ENCODE measurements around the gene PCSK9. TPM values are rescaled to one million over a fixed set of nuclear protein-coding genes. Genes with fewer than 3 reads are reported as not detected.

PCSK9 gene
- total RNA-seq, 4 donors from 2014 or later = 3.5 to 18.4 (median 8.5) TPM

GRCh38 chr1:55002686-55003085 is 36.7 kb upstream of the PCSK9 start:
- H3K27me3 ChIP-seq = no peaks in the 10 kb centered on the region
- no peaks in the 10 kb centered on the region for H3K36me3 ChIP-seq
- DNase-seq = no peak
- H3K9me3 ChIP-seq = no peaks in the 10 kb centered on the region
- no peak overlapping the region for H3K4me3 ChIP-seq
- TF ChIP-seq POLR2A (IDR thresholded peaks at IDR 0.05) (no peak), CTCF (IDR thresholded peaks at IDR 0.05) (no peak)
- H3K27ac ChIP-seq = no peak overlapping the region
- H3K4me1 ChIP-seq = no peaks in the 10 kb centered on the region

GRCh38 chr1:55005351-55006140 is 33.8 kb upstream of the PCSK9 start:
- no peaks in the 10 kb centered on the region for H3K27me3 ChIP-seq
- H3K36me3 ChIP-seq = no peaks in the 10 kb centered on the region
- no peak for DNase-seq
- no peak for TF ChIP-seq CTCF (IDR thresholded peaks at IDR 0.05)
- no peak for TF ChIP-seq POLR2A (IDR thresholded peaks at IDR 0.05)
- no peaks in the 10 kb centered on the region for H3K4me1 ChIP-seq
- no peaks in the 10 kb centered on the region for H3K9me3 ChIP-seq
- H3K4me3 ChIP-seq = no peak overlapping the region
- no peak overlapping the region for H3K27ac ChIP-seq

GRCh38 chr1:55006931-55007330 is 32.4 kb upstream of the PCSK9 start:
- TF ChIP-seq CTCF (IDR thresholded peaks at IDR 0.05) (no peak), POLR2A (IDR thresholded peaks at IDR 0.05) (no peak)

GRCh38 chr1:55007625-55008024 is 31.7 kb upstream of the PCSK9 start:
- peak in 1 of 3 donors; percentile 37 for DNase-seq
- no peak for TF ChIP-seq CTCF (IDR thresholded peaks at IDR 0.05)
- no peak for TF ChIP-seq POLR2A (IDR thresholded peaks at IDR 0.05)
- no peak overlapping the region for H3K4me3 ChIP-seq
- no peaks in the 10 kb centered on the region for H3K4me1 ChIP-seq
- H3K27ac ChIP-seq = no peak overlapping the region
- no peaks in the 10 kb centered on the region for H3K27me3 ChIP-seq
- H3K9me3 ChIP-seq = no peaks in the 10 kb centered on the region
- no peaks in the 10 kb centered on the region for H3K36me3 ChIP-seq

More at GRCh38 chr1:55006931-55007330, 32.4 kb upstream of the PCSK9 start:
- no peaks in the 10 kb centered on the region for H3K4me1 ChIP-seq
- H3K36me3 ChIP-seq = no peaks in the 10 kb centered on the region
- peak in 1 of 3 donors; percentile 11 for DNase-seq
- no peaks in the 10 kb centered on the region for H3K9me3 ChIP-seq
- H3K4me3 ChIP-seq = no peak overlapping the region
- H3K27ac ChIP-seq = no peak overlapping the region
- no peaks in the 10 kb centered on the region for H3K27me3 ChIP-seq

GRCh38 chr1:55010194-55010886 is 29.0 kb upstream of the PCSK9 start:
- TF ChIP-seq POLR2A (IDR thresholded peaks at IDR 0.05) (no peak), CTCF (IDR thresholded peaks at IDR 0.05) (no peak)
- no peak overlapping the region for H3K27ac ChIP-seq

More at GRCh38 chr1:55010194-55010886, 29.0 kb upstream of the PCSK9 start:
- Histone ChIP-seq H3K36me3 (no peaks in the 10 kb centered on the region), H3K4me1 (no peaks in the 10 kb centered on the region), H3K9me3 (no peaks in the 10 kb centered on the region), H3K4me3 (no peak overlapping the region), H3K27me3 (no peaks in the 10 kb centered on the region)
- DNase-seq = peak in 1 of 3 donors; percentile 32
